ENCODE results near the gene TTI1. TPM values are rescaled to one million over a fixed set of nuclear protein-coding genes. Genes with fewer than 3 reads are reported as not detected.

The TTI1 gene
- total and polyA plus RNA-seq, 2 of the 13 experiments (the other 11 are each of a cell fraction or from before 2014, with no cell fraction given): 22.9 to 39.8 TPM

- TF ChIP-seq ZNF431 (CRISPR knock-in tag; IDR thresholded peaks at IDR 0.05; ENCODE audit: borderline replicate concordance, low read depth) (no peak), PBX3 (CRISPR knock-in tag; IDR thresholded peaks at IDR 0.05; ENCODE audit: borderline replicate concordance) (no peak), NFKB2 (CRISPR knock-in tag; IDR thresholded peaks at IDR 0.05; ENCODE audit: borderline replicate concordance) (no peak), GATAD2A (CRISPR knock-in tag; IDR thresholded peaks at IDR 0.05) (peak; percentile 99), ZBTB21 (CRISPR knock-in tag; IDR thresholded peaks at IDR 0.05) (0 out of 2 replicates have a peak, but pooled peaks have one; percentile 43), TCF7L2 (IDR thresholded peaks at IDR 0.05; ENCODE audit: low read depth, low read length) (peak; percentile 73), GZF1 (CRISPR knock-in tag; IDR thresholded peaks at IDR 0.05) (no peak), ZNF503 (CRISPR knock-in tag; IDR thresholded peaks at IDR 0.05) (peak; percentile 78; the same call in 1 of the 2 replicates), KMT2B (CRISPR knock-in tag; IDR thresholded peaks at IDR 0.05) (peak; percentile 62; the same call in 1 of the 2 replicates), FOXK1 (CRISPR knock-in tag; IDR thresholded peaks at IDR 0.05; ENCODE audit: borderline replicate concordance, low read depth) (peak; percentile 77; the same call in 1 of the 2 replicates), MEF2D (CRISPR knock-in tag; IDR thresholded peaks at IDR 0.05) (peak; percentile 55; the same call in 1 of the 2 replicates), PLRG1 (conservative IDR thresholded peaks at IDR 0.05) (no peak), SOX5 (CRISPR knock-in tag; IDR thresholded peaks at IDR 0.05; ENCODE audit: borderline replicate concordance) (peak; percentile 99), ZFP82 (CRISPR knock-in tag; IDR thresholded peaks at IDR 0.05; ENCODE audit: borderline replicate concordance) (no peak), ZNF282 (IDR thresholded peaks at IDR 0.05; ENCODE audit: partially characterized antibody) (no peak), SKI (IDR thresholded peaks at IDR 0.05; ENCODE audit: partially characterized antibody) (peak; percentile 72), ZNF672 (CRISPR knock-in tag; IDR thresholded peaks at IDR 0.05) (no peak), ZBTB34 (CRISPR knock-in tag; IDR thresholded peaks at IDR 0.05) (0 out of 2 replicates have a peak, but pooled peaks have one; percentile 64)
- TF ChIP-seq, protein P1, sequence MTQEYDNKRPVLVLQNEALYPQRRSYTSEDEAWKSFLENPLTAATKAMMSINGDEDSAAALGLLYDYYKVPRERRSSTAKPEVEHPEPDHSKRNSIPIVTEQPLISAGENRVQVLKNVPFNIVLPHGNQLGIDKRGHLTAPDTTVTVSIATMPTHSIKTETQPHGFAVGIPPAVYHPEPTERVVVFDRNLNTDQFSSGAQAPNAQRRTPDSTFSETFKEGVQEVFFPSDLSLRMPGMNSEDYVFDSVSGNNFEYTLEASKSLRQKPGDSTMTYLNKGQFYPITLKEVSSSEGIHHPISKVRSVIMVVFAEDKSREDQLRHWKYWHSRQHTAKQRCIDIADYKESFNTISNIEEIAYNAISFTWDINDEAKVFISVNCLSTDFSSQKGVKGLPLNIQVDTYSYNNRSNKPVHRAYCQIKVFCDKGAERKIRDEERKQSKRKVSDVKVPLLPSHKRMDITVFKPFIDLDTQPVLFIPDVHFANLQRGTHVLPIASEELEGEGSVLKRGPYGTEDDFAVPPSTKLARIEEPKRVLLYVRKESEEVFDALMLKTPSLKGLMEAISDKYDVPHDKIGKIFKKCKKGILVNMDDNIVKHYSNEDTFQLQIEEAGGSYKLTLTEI (CRISPR knock-in tag; conservative IDR thresholded peaks at IDR 0.05): no peak
- TF ChIP-seq, protein P2, sequence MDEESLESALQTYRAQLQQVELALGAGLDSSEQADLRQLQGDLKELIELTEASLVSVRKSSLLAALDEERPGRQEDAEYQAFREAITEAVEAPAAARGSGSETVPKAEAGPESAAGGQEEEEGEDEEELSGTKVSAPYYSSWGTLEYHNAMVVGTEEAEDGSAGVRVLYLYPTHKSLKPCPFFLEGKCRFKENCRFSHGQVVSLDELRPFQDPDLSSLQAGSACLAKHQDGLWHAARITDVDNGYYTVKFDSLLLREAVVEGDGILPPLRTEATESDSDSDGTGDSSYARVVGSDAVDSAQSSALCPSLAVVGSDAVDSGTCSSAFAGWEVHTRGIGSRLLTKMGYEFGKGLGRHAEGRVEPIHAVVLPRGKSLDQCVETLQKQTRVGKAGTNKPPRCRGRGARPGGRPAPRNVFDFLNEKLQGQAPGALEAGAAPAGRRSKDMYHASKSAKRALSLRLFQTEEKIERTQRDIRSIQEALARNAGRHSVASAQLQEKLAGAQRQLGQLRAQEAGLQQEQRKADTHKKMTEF (CRISPR knock-in tag; IDR thresholded peaks at IDR 0.05): peak; percentile 84; the same call in 1 of the 2 replicates
- TF ChIP-seq, protein P3, sequence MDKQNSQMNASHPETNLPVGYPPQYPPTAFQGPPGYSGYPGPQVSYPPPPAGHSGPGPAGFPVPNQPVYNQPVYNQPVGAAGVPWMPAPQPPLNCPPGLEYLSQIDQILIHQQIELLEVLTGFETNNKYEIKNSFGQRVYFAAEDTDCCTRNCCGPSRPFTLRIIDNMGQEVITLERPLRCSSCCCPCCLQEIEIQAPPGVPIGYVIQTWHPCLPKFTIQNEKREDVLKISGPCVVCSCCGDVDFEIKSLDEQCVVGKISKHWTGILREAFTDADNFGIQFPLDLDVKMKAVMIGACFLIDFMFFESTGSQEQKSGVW (CRISPR knock-in tag; IDR thresholded peaks at IDR 0.05; ENCODE audit: borderline replicate concordance): no peak
Measured at GRCh38 chr20:38082894-38083293, 49.6 kb upstream of the TTI1 start (continued).

Measured in HepG2 (cell line).